Heart left ventricle (tissue), 16 donors: ENCODE data around the gene ANXA6. TPM values are rescaled to one million over a fixed set of nuclear protein-coding genes. Genes with fewer than 3 reads are reported as not detected.

Experiments
- ATAC-seq, 4 donors: fragments of 200-7000 bp; cut with Tn5 transposase; one replicate each; pipeline ENCODE4 v1.9.1; 2020 to 2022; ENCODE audit warnings: moderate library complexity in 4 of 4, mild to moderate bottlenecking in 3 of 4, moderate number of reproducible peaks in 1 of 4
- DNase-seq, 5 donors: peaks; one replicate each; pipeline ENCODE4 v3.0.0-alpha.2; 2020
- H3K27ac ChIP-seq, 12 donors: fragments of 200-600 bp; sonication (generic) in 4 of 12; one replicate each; pipeline versions ENCODE4 v1.5.0 to v1.8.0; 2016 to 2022; ENCODE audit warnings: mild to moderate bottlenecking in 2 of 12
- H3K27me3 ChIP-seq, 9 donors: fragments of 200-600 bp; sonication (generic) in 2 of 9; one replicate each; pipeline versions ENCODE4 v1.5.1 to v1.8.0; 2016 to 2022; ENCODE audit warnings: mild to moderate bottlenecking in 3 of 9
- H3K36me3 ChIP-seq, 9 donors: fragments of 200-600 bp; sonication (generic) in 2 of 9; one replicate each; pipeline versions ENCODE4 v1.5.0 to v1.8.0; 2018 to 2022; ENCODE audit warnings: mild to moderate bottlenecking in 2 of 9
- H3K4me1 ChIP-seq, 12 donors: fragments of 200-600 bp; sonication (generic) in 4 of 12; one replicate each; pipeline versions ENCODE4 v1.5.0 to v1.8.0; 2016 to 2022; ENCODE audit warnings: mild to moderate bottlenecking in 3 of 12
- H3K4me3 ChIP-seq, 12 donors: fragments of 200-600 bp; sonication (generic) in 4 of 12; one replicate each; pipeline versions ENCODE4 v1.5.0 to v1.8.0; 2017 to 2022; ENCODE audit warnings: mild to moderate bottlenecking in 9 of 12, moderate library complexity in 4 of 12
- H3K9me3 ChIP-seq, 12 donors: fragments of 200-600 bp; sonication (generic) in 4 of 12; one replicate each; pipeline versions ENCODE4 v1.5.0 to v1.8.0; 2016 to 2022; ENCODE audit warnings: mild to moderate bottlenecking in 1 of 12
- CTCF ChIP-seq, 12 donors: fragments of 200-600 bp; sonication (generic) in 4 of 12; IDR thresholded peaks; one replicate each; pipeline versions ENCODE4 v1.5.0 to v1.8.0; 2018 to 2022; ENCODE audit warnings: antibody characterized with exemption in 12 of 12, mild to moderate bottlenecking in 5 of 12
- POLR2A ChIP-seq, 2 donors: fragments of 450-650 bp; IDR thresholded peaks; one replicate each; pipeline ENCODE4 v1.6.1; 2017; ENCODE audit warnings: antibody characterized with exemption in 2 of 2, mild to moderate bottlenecking in 2 of 2, moderate library complexity in 2 of 2
- WGBS, 4 donors: extraction: QIAGEN DNeasy Blood & Tissue Kit in 2 of 4; methylation state at CpG; one replicate each; pipeline versions ENCODE4 v1.1.5 to v1.1.7; 2013 to 2018; 5-methylcytosine and 5-hydroxymethylcytosine counted together
- intact Hi-C, 10 donors: fragments of 100-400 bp; cut with DNase I; formaldehyde crosslinking; loops; one replicate each; pipeline versions ENCODE4 v1.11.1 to v1.14.2; 2022
- long read RNA-seq, 3 donors: library from polyadenylated mRNA; unstranded; transcript quantifications; one replicate each; pipeline ENCODE4 v2.0.0, GENCODE V29; 2020 to 2021
- polyA plus RNA-seq, 2 donors: library from polyadenylated mRNA; stranded (reverse); fragments of 200-250 nt; gene quantifications; one replicate each; pipeline ENCODE4 v1.2.3, GENCODE V29; 2013
- total RNA-seq, 9 donors: library from RNA; depleted of rRNA in 2 of 9; stranded (reverse); fragments of >200 nt in 2 of 9; fragmentation: NEBNext Ultra II Directional in 3 of 9; extraction: Animal tissue kit (Norgen Biotek cat#: 25700) in 3 of 9; gene quantifications; one replicate each; pipeline versions ENCODE4 v1.1.0 to v1.2.4, GENCODE V29; 2016 to 2023
- donor health status: ischemic (EF 13 %, LVEDD 7.1; RV severe dilation, severe dysfunction).
- donor health status: healthy with polysubstance abuse.
- donor health status: DM: no; HTN: yes; CAD: no.
- donor health status: DM: no; HTN: no; CAD: no.
- donor health status: ischemic (EF 25% LVEDD 6.9; RV normal size, moderate dysfunction).
- donor health status: ischemic (EF 25% LVEDD 5.7; RV mildly dilated, moderate dysfunction).
- donor health status: healthy.
- donor health status: DM: yes; HTN: yes; CAD: no.
- donor health status: ischemic (EF 35%, LVEDD 5.7; RV mildly dilated, moderate dysfunction).
- donor health status: nonischemic (EF 11% LVEDD 7.7; RV severe dilation, severe dysfunction).
- donor health status: DM: yes; HTN: yes; CAD: no.
- donor health status: PGD.
- donor health status: ischemic (EF 29% LVEDD 5.4; RV normal size, mild dysfunction).
- donor health status: nonischemic (EF 23%, LVEDD 6.1; RV moderate dilation, normal function).

The ANXA6 gene
- 100 to 1,000 TPM; 179 to 287 (median 220) TPM for total RNA-seq
- 100 to 1,000 TPM; 171 to 202 TPM for polyA plus RNA-seq
- long read RNA-seq, donor 1, transcript ANXA6-201 (26 exons, 2,593 nt): major isoform, 391 of 501 reads
- long read RNA-seq, donor 1, partial matches to known transcripts: 39 of 501 reads
- long read RNA-seq, donor 1, other reads (novel, unspliced or antisense): 68 of 501 reads
- long read RNA-seq, donor 2, transcript ANXA6-201 (26 exons, 2,593 nt): major isoform, 1,147 of 1,382 reads
- long read RNA-seq, donor 2, partial matches to known transcripts: 71 of 1,382 reads
- long read RNA-seq, donor 2, other reads (novel, unspliced or antisense): 163 of 1,382 reads
- long read RNA-seq, donor 3, transcript ANXA6-201 (26 exons, 2,593 nt): major isoform, 306 of 368 reads
- long read RNA-seq, donor 3, partial matches to known transcripts: 15 of 368 reads
- long read RNA-seq, donor 3, other reads (novel, unspliced or antisense): 47 of 368 reads

- H3K36me3 ChIP-seq: peaks cover 0 to 10% (median 0%) of the 10 kb centered on the region in 9 donors
- H3K4me1 ChIP-seq: peaks cover 6 to 54% (median 46%) of the 10 kb centered on the region in 12 donors
- intact Hi-C loops: loop anchor here in 3 of 10 donors (5.0 to 10.0 kb wide), 4 partner anchors 80 to 373 kb away; no protein-coding TSS in a partner anchor
- no peaks in the 10 kb centered on the region for H3K27me3 ChIP-seq
- peak; percentile 97 to 99 (median 98) for ATAC-seq
- TF ChIP-seq CTCF (IDR thresholded peaks at IDR 0.05): no peak
- TF ChIP-seq POLR2A (IDR thresholded peaks at IDR 0.05): peak in 1 of 2 donors; percentile 74
- WGBS, 4 donors: 0 to 1% (median 1%) methylated on average over 37 to 60 of the region's 60 CpGs
- H3K9me3 ChIP-seq: no peaks in the 10 kb centered on the region
- peak within 1 kb of the TSS; percentile 58 to 97 (median 86) for H3K4me3 ChIP-seq
- DNase-seq: peak; percentile 91 to 95 (median 92)
- peak within 1 kb of the TSS; percentile 70 to 94 (median 90) for H3K27ac ChIP-seq
Observed at GRCh38 chr5:151157426-151158286, at the start of gene ANXA6. ANXA6 (minus strand) TSS chr5:151157779; CDS start chr5:151147901, 9,878 bp downstream.

GRCh38 chr5:151205411-151205810 lies 47.8 kb upstream of the ANXA6 start:
- DNase-seq (peak in 1 of 5 donors; percentile 3), ATAC-seq (no peak)
- H3K9me3 ChIP-seq: no peaks in the 10 kb centered on the region
- no peaks in the 10 kb centered on the region for H3K27me3 ChIP-seq
- 87 to 92% (median 91%) methylated on average over 10 of the region's 10 CpGs for whole genome bisulfite sequencing, 4 donors
- H3K36me3 ChIP-seq: peaks cover 0 to 31% (median 14%) of the 10 kb centered on the region in 9 donors
- H3K4me3 ChIP-seq: no peak overlapping the region
- TF ChIP-seq CTCF (IDR thresholded peaks at IDR 0.05): no peak
- TF ChIP-seq POLR2A (IDR thresholded peaks at IDR 0.05): no peak
- H3K4me1 ChIP-seq: peaks cover 0 to 44% (median 25%) of the 10 kb centered on the region in 12 donors
- peak overlapping the region in 1 of 12 donors; percentile 5 for H3K27ac ChIP-seq
- intact Hi-C loops: no loop called here

DNA sequence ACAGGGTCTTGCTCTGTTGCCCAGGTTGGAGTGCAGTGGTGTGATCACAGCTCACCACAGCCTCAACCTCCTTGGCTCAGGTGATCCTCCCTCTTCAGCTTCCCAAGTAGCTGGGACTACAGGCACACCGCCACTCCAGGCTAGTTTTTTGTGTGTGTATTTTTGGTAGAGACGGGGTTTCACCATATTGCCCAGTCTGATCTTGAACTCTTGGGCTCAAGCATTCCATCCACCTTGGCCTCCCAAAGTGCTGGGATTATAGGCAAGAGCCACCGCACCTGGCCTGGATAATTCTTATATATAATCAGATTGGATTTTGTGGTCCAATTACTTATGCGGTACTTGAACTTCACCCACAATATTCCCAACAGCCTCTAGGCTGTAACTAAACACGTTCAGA lies 46.5 kb upstream of the ANXA6 start:
- no peak for TF ChIP-seq POLR2A (IDR thresholded peaks at IDR 0.05)
- TF ChIP-seq CTCF (IDR thresholded peaks at IDR 0.05): no peak
- no peaks in the 10 kb centered on the region for H3K9me3 ChIP-seq
- peaks cover 0 to 32% (median 21%) of the 10 kb centered on the region in 12 donors for H3K4me1 ChIP-seq
- ATAC-seq (no peak), DNase-seq (peak in 1 of 5 donors; percentile 2)
- WGBS, 4 donors: 84 to 90% (median 86%) methylated on average over 5 of the region's 5 CpGs
- no peaks in the 10 kb centered on the region for H3K27me3 ChIP-seq
- H3K4me3 ChIP-seq: no peak overlapping the region
- H3K27ac ChIP-seq: no peak overlapping the region
- peaks cover 0 to 43% (median 28%) of the 10 kb centered on the region in 9 donors for H3K36me3 ChIP-seq
- intact Hi-C loops: no loop called here
